HS-27A (cell line): ENCODE data around the gene GPR137.
"Not testable (repeated sequence)": the region's sequence is repeated elsewhere in the genome, so short reads cannot be mapped to it uniquely, and the experiment has no call there.

Experiments
- DNase-seq: peaks from one replicate; pipeline ENCODE4 v3.0.0-alpha.2; 2012; ENCODE audit warnings: low read depth, missing footprints

GPR137 gene

GRCh38 chr11:64284962-64285884, at the start of gene GPR137:
GPR137 (plus strand) TSS chr11:64285848; CDS start chr11:64286525, 677 bp downstream.
- DNase-seq = no peak

GRCh38 chr11:64237484-64237951, 48.1 kb upstream of the GPR137 start:
- DNase-seq = no peak

- DNase-seq = no peak
Measured at GRCh38 chr11:64238076-64238475, 47.6 kb upstream of the GPR137 start.

GRCh38 chr11:64238999-64239398, 46.6 kb upstream of the GPR137 start:
- no peak for DNase-seq

GRCh38 chr11:64239662-64240434, 45.8 kb upstream of the GPR137 start:
- DNase-seq = no peak

- peak; percentile 89 for DNase-seq
Measured at GRCh38 chr11:64240435-64241240, 45.0 kb upstream of the GPR137 start, which contains the start of gene FKBP2. FKBP2 (plus strand) TSS chr11:64241095; CDS start chr11:64242388, 1,293 bp downstream.

- DNase-seq = peak; percentile 99
Measured at GRCh38 chr11:64241241-64241490, 44.5 kb upstream of the GPR137 start.

- DNase-seq = no peak
Measured at GRCh38 chr11:64241491-64242374, 43.9 kb upstream of the GPR137 start.

- DNase-seq = no peak
Measured at GRCh38 chr11:64243236-64243854, 42.3 kb upstream of the GPR137 start.

GRCh38 chr11:64244107-64244506, 41.5 kb upstream of the GPR137 start:
- DNase-seq = no peak

- DNase-seq = no peak
Measured at GRCh38 chr11:64244966-64245365, 40.7 kb upstream of the GPR137 start.

- no peak for DNase-seq
Measured at GRCh38 chr11:64245401-64245796, 40.2 kb upstream of the GPR137 start.

GRCh38 chr11:64245797-64246620, 39.6 kb upstream of the GPR137 start:
- DNase-seq = peak; percentile 90

- DNase-seq = not testable (repeated sequence)
Measured at GRCh38 chr11:64246621-64246870, 39.1 kb upstream of the GPR137 start.

GRCh38 chr11:64246871-64247728, 38.5 kb upstream of the GPR137 start, which contains the start of gene PPP1R14B:
PPP1R14B (minus strand) TSS chr11:64246943; CDS start chr11:64246673, 270 bp downstream.
- no peak for DNase-seq

GRCh38 chr11:64247729-64248531, 37.7 kb upstream of the GPR137 start:
- no peak for DNase-seq

GRCh38 chr11:64248578-64248977, 37.1 kb upstream of the GPR137 start:
- no peak for DNase-seq

- no peak for DNase-seq
Measured at GRCh38 chr11:64249038-64249437, 36.6 kb upstream of the GPR137 start.
